CD4-positive, alpha-beta T cell treated with Interleukin-1 beta for 1 hour (primary cell): ENCODE results near the gene FLVCR1.

Experiments
- DNase-seq, 2 donors: peaks; one replicate each; pipeline ENCODE4 v3.0.0-alpha.2; 2020 to 2022

FLVCR1 gene

DNA sequence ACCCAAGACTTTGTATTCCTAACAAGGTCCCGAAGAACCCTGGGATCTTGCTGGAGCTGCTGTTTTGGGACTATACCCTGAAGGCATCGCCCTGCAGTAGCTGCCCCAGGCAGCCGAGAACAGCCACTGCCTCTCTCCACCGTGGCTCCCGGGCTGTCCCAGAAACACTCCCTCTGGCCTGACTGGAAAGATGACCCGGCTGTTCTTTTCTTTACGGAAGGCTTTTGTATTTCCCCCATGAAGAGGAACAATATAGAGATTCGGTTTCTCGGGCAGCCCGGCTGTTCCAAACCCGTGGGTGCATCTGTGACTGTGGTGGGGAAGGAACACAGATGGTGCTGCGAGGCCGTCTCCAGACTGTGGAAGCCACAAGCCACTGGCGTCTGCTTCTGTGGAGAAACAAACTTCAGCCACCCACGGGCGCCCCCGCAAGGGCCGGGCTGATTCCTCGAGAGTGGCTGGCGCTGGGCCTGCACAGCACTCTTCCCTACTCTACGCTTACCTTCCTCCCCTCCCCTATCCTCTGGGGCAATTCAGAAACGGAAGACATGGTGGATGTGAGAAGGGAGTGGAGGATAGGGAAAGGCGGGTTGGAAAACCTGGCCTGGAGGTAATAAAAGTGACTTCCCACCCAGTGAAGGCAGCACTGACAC is 58.5 kb downstream of the FLVCR1 start:
- peak in 1 of 2 donors; percentile 3 for DNase-seq

DNA sequence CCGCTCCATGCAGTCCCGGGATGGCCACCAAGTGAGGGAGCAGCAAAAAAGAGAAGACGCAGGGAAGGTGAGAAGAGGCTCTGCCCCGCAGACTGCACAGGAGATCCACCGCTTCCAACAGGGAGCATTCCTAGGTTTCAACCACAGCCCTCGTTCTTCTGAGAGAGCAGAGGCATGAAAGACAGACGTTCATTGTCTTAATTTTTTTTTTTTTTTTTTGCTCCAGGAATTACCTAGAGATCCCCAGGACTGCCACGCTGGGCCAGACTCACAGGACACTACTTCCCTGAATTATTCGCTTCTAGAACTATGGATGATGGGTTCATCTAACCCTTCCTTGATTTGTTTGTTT is 59.0 kb downstream of the FLVCR1 start:
- DNase-seq, result no peak

DNA sequence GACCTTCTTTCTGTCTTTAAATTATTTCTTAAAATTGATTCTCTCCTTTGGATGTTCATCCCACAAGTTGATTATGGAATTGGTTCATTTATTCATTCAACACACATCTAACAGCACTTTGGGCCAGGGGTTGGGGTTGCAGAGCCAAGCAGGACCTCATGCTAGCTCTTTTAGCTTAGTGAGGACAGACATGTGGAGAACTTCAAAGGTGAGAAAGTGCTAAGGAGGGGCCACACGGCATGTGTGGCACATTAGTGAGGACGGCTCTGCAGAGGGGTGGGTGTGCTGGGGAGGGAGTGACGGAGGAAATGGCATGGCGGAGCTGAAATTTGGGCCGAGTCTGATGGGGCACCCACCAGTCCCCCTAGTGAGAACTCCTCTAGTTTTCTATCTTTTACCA is 59.8 kb downstream of the FLVCR1 start:
- no peak for DNase-seq

DNA sequence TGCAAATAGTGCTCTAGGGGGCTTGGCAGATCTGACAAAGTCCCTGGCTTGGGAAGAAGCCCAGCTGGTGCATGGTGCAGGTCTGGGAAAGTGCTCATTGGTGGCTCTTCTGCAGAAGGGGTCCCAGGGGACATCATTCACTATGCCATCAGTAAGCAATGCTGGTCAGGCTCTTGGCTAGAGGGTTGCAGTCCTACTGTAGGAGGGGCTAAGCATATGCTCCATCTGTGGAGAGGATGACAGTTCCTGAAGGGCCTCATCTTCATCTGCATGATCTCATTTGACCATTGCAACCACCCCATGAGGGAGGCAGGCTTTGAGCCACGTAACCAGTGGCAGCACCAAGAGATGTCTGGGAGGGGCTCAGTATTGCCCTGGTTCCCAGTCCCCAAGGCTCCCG is 60.7 kb downstream of the FLVCR1 start:
- DNase-seq, result no peak

DNA sequence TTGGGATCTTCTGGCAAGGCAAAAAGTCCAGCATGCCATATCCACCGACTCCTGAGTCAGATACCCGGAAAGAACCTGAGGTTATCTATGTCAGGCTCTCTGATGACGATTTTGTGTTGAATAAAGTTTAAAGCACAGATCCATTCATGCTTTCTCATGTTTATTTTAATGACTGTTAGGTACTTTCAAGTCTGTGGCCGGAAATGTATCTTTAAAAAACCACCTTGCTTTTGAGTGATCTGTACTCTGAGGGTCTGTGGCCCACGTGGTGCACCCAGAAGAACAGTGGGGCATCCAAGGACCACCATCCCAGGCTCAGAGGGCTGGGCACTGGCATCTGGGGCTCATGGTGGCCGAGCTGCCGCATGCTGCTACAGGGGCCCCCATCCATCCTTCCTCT is 62.2 kb downstream of the FLVCR1 start:
- DNase-seq, result no peak

DNA sequence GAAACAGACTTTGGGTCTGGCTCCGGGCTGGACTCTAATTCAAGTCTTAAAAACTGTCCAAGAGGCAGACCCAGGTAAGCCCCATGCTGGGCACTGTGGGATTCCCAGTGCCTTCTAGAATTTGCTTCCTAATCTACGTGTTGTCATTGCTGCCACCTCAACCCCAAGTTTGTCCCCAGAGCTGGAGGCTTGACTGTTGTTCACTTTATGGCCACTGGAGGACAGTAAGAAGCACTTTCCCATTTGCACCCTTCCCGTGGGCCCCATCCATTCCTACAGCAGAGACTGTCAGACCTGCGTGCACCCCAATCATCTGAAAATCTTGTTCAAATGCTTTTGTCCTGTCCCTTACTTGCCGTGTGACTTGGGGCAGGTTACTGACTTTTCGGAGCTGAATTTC is 62.8 kb downstream of the FLVCR1 start:
- DNase-seq, result no peak

DNA sequence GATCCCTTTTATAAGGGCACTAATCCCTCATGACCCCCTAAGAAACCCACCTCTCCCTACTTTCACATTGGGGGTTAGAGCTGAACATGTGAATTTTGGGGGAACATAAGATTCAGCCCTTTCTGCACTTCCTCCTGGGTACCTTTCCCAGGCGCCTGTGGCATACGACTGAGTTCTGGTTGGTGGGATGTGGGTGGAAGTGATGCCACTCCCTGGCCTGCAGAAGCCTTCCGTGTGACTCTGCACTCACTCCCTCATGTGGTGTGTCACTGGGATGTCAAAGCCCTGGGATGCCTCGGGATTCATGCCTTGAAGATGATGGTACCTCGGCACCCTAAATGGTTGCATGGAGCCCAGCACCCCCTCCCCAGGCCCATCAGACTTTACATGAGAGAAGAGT is 63.9 kb downstream of the FLVCR1 start:
- no peak for DNase-seq

DNA sequence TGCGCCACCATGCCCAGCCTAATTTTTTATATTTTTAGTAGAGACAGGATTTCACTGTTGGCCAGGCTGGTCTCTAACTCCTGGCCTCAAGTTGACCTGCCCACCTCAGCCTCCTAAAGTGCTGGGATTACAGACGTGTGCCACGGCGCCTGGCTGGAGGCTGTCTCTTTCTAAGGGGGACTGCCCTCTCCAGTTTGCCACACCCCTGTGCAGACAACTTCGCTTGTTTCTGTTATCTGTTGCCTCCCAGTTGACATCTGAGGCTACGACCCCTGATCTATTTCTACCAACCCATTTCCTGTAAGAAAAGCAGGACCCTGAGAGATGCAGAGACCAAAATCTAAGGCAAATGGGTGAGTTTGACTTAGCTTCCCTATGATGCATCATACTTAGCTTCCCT is 68.3 kb downstream of the FLVCR1 start:
- DNase-seq, result no peak

DNA sequence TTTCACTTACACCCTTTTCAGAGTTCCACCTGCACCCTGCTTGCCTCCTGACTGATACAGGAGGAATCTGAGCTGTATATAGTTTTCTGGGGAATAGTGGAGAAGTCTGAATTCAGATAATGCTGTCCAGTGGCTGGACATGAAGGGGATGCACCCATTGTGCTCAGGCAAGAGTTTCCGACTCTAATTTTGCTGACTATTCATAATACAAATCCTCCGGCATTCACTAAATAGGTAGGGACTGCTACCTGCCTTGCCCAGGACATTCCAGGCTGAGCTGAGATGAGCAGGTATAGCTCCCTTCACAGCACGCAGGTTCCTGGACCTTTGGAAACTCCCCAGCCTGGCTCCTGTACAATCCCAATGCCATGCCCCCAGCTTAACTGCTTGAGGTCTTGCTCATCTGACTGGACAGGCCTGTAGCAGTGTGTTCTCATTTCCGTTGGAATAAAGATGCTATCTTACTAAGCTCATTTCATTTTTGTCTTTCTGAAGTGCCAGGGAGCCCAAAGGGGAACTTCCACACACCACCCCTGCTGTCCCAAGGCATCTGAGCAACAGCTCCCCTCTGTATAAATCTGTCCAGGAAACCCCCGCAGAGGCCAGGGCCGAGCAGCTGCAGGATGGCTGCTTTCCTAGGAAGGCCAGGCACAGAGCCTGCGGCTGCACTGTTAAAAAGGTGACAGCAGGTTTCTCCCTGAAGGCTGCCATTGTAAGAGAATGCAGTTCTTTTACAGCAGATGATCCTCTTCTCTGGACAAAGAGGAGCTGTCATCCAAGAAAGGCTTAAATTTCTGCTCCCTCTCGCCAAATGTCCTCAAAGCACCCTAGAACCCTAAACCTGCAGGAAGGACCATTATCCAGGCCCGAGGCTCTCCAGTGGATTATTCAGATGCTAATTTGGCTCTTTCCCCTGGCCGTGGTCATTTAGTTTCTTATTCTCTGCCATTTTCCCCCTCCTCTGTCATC is 70.5 kb downstream of the FLVCR1 start:
- DNase-seq, result no peak

DNA sequence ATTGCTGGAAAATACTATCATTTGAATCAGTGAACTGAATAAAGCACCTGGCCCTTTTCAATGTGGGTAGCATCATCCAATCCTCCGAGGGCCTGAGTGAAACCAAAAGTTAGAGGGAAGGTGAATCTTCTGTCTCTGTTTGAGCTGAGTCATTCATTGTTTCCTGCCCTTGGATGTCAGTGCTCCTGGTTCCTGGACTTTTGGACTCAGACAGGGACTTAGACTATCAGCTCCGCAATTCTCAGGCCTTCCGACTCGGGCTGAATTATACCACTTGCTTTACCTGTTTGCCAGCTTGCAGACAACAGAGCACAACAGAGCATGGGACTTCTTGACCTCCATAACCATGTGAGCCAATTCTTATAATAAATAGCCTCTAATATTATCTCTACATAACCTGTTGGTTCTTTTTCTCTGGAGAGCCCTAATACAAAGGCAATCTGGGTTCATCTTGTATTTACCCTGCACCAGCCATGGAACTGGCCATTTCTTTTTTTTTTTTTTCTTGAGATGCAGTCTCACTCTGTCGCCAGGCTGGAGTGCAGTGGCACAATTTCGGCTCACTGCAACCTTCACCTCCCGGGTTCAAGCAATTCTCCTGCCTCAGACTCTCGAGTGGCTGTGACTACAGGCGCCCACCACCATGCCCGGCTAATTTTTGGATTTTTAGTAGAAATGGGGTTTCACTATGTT is 73.1 kb downstream of the FLVCR1 start:
- no peak for DNase-seq

DNA sequence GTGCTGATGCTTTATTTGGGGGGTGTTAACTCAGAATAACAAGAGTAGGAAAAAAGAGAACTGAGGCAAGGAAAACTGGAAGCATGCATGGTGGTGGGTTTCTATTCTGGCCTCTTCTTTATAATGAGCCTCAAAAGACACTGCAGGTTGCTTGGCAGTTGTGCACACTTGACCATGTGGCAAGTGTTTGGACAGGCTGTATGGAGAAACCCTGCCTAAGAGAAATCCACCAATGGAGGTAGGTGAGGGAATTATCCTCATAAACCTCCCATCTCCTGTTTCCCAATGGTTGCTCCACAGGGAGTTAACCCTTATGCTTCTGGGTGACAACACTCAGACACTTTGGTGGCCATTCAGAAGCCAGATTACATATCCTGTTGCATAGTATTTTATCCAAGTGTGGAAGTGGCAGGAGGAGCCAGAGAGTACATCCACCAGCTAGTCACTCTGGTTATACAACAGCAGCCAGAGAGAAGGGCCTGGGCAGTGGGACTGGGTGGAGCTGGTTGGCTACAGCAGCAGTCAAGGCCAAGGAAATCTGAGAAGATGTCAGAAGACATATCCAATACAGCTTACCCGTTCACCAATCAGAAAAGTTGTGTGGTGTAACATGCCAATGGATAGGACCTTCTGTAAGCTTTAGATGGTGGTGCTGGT is 75.9 kb downstream of the FLVCR1 start:
- no peak for DNase-seq

DNA sequence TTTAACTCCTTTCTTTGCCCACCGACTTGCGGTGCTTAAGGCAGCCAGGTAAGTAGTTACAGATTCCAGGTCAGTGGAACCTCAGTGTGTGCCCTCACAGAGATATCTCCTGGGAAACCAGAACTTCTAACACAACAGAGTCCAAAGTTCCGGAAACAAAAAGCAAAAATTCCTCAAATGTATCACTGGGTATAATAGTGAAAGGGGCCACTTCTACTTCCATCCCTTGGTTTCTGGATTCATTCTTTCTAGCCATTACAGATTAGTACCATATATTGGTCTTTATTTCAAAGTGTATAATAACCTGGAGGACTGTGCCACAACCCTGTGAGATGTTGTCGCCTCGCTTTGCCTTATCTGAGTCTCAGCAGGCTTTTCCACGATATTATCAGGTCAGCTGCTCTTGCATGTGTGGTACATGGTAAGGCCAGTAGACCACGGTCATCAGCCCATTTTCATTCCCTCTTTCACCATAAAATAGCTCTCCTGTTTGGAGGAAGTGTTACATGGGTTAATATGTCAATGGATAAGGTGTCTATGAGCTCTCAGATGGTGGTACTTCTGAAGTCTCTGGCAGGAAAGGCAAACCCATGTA is 77.4 kb downstream of the FLVCR1 start:
- no peak for DNase-seq

DNA sequence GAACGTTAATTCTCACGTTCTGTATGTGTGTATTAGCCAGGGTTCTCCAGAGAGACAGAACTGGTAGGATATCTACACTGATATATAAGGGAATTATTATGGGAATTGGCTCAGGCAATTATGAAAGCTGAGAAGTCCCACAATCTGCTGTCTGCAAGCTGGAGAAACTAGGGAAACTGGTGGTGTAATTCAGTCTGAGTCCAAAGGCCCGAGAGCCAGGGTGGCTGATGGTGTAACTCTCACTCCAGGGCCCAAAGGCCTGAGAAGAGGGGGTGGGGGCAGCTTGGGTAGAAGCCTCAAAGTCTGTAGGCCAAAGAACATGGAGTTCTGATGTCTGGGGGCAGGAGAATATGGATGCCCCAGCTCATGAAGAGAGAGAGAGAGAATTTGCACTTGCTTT is 79.0 kb downstream of the FLVCR1 start:
- no peak for DNase-seq

DNA sequence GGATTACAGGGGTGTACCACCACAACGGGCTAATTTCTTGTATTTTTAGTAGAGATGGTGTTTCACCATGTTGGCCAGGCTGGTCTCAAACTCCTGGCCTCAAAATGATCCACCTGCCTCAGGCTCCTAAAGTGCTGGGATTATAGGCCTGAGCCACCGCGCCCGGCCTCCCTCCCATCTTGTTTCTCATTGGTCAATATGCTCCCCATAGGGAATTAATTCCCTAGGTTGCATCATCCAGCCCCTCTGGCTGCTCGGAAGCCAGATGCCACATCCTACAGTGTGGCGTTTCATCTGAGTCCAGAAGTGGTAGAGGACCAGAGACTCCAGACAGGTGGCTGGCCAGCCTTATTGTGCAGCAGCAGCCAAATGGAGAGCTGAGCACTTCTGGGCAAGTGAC is 80.8 kb downstream of the FLVCR1 start:
- DNase-seq, result no peak

DNA sequence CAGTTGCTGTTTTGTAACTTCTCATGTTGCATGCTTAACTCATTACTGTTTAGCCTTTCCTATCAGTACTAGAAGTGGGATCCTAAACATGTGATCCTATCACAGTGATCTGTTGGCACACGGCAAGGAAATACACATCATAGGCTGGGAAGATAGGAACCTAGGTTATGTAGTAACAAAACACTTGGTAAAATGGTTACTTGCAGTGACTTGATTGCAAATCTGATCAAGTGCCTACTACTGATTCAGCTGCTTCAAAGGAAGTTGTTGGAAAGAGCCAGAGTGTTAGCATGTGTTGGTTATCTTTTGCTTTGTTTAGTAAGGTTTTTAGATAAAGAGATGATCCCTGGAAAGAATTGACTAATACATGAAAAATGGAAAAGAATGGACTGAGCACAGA is 83.4 kb downstream of the FLVCR1 start:
- DNase-seq, result no peak

DNA sequence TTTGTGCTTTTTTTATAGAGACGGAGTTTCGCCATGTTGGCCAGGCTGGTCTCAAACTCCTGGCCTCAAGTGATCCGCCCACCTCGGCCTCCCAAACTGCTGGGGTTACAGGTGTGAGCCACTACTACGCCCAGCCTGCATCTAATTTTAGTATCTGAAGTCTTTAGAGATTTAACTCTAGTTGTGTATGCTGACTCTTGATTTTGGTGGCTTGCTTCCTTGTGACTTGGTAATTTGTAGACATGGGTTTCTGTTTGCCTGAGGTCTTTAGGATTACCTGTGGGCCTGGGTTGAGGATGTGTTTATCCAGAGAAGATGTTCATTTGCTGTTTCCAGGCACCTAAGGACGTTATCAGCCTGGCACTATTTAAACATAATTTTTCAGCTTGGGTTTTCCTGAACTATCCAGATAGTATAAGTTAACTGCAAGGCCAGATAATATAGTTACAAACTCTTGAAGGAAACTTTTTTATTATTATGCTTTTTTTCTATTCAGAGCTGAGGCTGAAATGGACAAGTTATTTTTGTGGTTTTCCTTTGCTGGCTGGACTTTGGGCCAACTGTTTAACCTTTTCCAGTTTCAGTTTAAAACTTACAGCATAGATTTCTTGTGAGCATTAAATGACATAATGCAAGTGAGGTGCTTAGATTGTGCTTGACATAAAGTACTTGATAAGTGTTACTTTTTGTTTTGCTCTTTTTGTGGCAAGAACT is 84.8 kb downstream of the FLVCR1 start:
- no peak for DNase-seq

DNA sequence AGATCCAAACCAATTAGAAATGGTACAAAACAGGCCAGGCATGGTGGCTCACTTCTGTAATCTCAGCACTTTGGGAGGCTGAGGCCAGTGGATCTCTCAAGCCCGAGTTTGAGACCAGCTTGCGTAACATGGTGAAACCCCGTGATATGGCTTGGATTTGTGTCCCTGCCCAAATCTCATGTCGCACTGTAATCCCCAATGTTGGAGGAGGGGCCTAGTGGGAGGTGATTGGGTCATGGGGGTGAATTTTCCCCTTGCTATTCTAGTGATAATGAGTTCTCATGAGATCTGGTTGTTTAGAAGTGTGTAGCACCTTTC is 85.3 kb downstream of the FLVCR1 start:
- no peak for DNase-seq

DNA sequence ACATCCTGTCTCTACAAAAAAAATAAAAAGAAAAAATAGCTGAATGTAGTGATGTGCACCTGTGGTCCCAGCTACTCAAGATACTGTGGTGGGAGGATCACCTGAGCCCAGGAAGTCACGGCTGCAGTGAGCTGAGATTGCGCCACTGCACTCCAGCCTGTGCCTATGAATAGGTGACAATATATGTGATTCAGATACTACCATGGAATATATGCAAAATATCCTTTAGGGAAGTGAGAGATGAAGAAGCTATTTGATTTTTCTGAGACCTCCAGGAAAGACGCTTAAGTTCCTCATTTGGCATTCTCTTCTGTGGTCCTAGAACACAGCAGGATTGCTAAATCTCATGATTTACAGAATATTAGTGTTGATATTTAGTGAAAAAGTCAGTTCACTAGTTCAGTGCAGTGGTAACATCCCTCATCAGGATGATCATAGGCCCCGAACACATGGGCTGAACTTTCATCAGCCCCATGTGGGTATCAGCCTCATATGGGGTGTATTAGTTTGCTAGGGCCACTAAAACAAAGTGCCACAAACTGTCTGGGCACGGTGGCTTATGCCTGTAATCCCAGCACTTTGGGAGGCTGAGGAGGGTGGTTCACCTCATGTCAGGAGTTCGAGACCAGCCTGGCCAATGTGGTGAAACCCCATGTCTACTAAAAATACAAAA is 86.3 kb downstream of the FLVCR1 start:
- no peak for DNase-seq

DNA sequence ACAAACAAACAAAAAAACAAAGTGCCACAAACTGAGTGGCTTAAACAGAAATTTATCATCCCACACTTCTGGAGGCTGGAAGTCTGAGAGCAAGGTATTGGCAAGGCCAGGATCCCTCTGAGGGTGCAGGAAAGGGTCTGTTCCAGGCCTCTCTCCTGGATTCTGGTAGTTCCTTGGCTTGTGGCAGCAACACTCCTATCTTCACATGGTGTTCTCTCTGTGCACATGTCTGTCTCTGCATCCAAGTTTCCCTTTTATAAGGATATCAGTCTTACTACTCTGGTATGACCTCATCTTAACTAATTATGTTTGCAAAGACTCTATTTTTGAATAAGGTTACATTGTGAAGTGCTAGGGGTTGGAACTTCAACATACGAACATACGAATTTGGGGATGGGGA is 87.0 kb downstream of the FLVCR1 start:
- no peak for DNase-seq

DNA sequence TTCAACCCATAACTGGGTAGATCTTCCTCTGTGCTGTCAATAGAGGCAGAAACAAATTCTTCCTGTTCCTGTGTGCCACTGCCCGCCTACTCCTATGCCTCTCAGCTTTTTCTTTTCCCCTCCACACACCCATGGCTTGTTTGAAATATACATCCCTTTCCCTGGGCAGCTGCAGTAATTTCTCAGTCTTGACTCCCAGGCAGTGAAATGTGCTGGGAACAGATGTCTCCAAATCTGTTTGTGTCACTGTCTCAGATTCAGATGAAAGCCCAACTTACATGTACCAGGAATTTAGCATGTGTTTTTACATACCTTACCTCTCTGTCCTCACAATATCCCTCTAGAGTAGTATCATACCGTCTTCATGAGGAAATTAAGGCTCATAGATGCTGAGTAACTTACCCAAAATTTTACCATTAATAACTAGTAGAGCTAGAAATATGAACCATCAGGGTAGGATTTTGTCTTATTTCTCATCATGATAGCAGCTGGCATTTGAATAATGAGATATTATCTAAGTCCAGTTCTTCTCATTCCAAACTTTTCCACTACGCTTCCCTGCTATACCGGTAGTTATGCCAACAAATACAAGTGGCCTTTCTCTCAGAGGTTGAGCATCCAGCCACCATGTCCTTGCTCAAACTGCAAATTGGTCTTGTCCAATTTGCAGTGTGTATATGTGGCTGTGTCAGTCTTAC is 87.5 kb downstream of the FLVCR1 start:
- no peak for DNase-seq

DNA sequence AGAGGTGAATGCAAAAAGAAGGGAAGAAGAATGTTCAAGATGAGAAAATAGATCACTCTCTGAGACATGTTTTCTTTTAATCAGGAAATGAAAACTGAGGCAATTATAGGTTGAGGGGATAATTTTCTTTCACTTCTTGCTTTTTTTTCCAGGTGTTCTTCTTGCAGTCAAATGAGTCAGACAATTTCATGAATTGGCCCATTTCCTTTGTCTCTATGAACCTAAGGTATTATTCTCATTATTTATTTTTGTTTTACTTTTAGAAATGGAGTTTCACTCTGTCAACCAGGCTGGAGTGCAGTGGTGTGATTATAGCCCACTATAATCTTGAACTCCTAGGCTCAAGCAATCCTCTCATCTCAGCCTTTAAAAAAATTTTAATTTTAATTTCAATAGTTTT is 88.8 kb downstream of the FLVCR1 start:
- DNase-seq, result no peak
